ENCODE measurements around the gene KDR. TPM values are rescaled to one million over a fixed set of nuclear protein-coding genes. Genes with fewer than 3 reads are reported as not detected.

Gene KDR
- total RNA-seq, 1 donor from 2014 or later: 22.9 TPM

DNA sequence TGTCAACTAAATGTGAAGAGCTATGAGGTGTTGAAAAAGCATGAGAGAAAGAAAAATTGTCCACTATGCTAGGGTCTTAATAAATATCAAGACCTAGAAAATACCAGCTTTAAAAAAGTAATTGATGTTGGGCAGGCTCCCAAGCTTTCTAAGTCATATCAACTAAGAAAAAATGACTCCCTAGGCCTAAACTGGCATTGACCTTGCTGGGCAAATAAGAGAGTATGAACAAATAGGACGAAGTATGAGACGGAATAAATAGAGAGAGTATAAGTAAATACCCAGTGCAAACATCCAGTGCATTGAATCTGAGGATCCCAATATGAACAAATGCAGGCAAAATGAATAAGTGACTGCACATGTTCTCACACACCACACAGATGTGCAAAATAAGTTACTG lies 3.2 kb downstream of the KDR start:
- Histone ChIP-seq H3K27ac (no peak overlapping the region), H3K4me3 (no peak overlapping the region), H3K9me3 (no peaks in the 10 kb centered on the region), H3K4me1 (no peaks in the 10 kb centered on the region), H3K27me3 (no peaks in the 10 kb centered on the region), H3K36me3 (no peaks in the 10 kb centered on the region)
- TF ChIP-seq, protein P1, sequence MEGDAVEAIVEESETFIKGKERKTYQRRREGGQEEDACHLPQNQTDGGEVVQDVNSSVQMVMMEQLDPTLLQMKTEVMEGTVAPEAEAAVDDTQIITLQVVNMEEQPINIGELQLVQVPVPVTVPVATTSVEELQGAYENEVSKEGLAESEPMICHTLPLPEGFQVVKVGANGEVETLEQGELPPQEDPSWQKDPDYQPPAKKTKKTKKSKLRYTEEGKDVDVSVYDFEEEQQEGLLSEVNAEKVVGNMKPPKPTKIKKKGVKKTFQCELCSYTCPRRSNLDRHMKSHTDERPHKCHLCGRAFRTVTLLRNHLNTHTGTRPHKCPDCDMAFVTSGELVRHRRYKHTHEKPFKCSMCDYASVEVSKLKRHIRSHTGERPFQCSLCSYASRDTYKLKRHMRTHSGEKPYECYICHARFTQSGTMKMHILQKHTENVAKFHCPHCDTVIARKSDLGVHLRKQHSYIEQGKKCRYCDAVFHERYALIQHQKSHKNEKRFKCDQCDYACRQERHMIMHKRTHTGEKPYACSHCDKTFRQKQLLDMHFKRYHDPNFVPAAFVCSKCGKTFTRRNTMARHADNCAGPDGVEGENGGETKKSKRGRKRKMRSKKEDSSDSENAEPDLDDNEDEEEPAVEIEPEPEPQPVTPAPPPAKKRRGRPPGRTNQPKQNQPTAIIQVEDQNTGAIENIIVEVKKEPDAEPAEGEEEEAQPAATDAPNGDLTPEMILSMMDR (IDR thresholded peaks at IDR 0.05): no peak
- intact Hi-C loops (cut with DNase I): no loop called here
- no peak for DNase-seq (ENCODE audit: low spot score in 2 of 2)

DNA sequence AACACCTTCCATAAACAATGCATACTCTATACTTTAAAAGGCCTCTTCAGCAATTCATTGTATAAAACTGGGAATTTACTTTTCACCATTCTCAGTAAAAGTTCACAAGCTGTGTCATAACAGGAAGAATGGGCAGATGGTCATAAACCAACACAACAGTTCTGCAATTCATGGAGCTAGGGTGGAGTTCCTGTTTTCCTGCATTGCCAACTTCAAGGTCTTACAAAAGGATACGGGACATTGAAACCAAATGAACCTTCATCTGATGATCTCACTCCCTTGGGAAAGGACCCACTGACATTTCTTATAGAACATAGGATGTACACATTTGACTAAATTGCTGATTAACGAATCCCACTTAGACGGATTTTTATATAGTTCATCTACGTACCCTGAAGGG lies 4.1 kb downstream of the KDR start:
- no peaks in the 10 kb centered on the region for H3K27me3 ChIP-seq
- intact Hi-C loops (cut with DNase I): no loop called here
- no peak overlapping the region for H3K4me3 ChIP-seq
- H3K9me3 ChIP-seq: no peaks in the 10 kb centered on the region
- no peak overlapping the region for H3K27ac ChIP-seq
- DNase-seq (ENCODE audit: low spot score in 2 of 2): no peak
- TF ChIP-seq, protein P1 (IDR thresholded peaks at IDR 0.05): no peak
- no peaks in the 10 kb centered on the region for H3K4me1 ChIP-seq
- H3K36me3 ChIP-seq: no peaks in the 10 kb centered on the region

DNA sequence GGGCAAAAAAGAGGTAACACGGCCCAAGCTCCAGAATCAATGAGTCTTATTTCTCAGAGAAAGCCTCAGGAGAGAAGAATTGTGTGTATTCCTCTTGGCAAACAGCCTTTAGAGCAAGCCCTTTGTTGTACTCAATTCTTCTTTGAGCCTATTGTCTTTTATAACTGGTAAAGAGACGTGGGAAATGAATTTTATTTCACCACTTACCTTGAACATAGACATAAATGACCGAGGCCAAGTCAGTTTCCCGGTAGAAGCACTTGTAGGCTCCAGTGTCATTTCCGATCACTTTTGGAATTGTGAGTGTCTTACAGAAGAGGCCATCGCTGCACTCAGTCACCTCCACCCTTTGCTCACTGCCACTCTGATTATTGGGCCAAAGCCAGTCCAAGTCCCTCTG lies 7.0 kb downstream of the KDR start:
- Histone ChIP-seq H3K27ac (no peak overlapping the region), H3K4me3 (no peak overlapping the region)

DNA sequence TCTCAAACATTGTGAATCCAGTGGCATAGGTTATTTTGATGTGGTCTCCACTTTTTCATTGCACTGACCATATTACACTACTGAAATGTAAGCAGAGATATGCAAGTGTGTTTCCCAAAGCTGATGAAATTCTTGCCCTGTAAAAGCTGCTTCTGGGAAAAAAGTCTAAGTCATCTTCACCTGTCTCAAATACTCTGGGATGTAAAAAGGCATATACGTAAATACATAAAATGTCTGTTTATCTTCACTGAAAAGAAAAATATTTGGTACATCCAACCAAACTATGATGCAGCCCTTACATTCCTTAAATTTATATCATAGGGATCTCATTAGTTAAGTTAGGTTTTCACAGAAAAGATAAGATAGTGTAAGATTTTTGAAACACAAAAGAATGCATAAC lies 7.9 kb downstream of the KDR start:
- TF ChIP-seq, protein P1 (IDR thresholded peaks at IDR 0.05): no peak
- Histone ChIP-seq H3K4me3 (no peak overlapping the region), H3K27me3 (no peaks in the 10 kb centered on the region), H3K4me1 (no peaks in the 10 kb centered on the region), H3K9me3 (no peaks in the 10 kb centered on the region), H3K36me3 (no peaks in the 10 kb centered on the region), H3K27ac (no peak overlapping the region)
- no peak for DNase-seq (ENCODE audit: low spot score in 2 of 2)
- intact Hi-C loops (cut with DNase I): no loop called here

More for the DNA sequence above, 7.0 kb downstream of the KDR start:
- no peak for DNase-seq (ENCODE audit: low spot score in 2 of 2)
- intact Hi-C loops (cut with DNase I): no loop called here
- Histone ChIP-seq H3K27me3 (no peaks in the 10 kb centered on the region), H3K4me1 (no peaks in the 10 kb centered on the region), H3K9me3 (no peaks in the 10 kb centered on the region), H3K36me3 (no peaks in the 10 kb centered on the region)
- TF ChIP-seq, protein P1 (IDR thresholded peaks at IDR 0.05): no peak

DNA sequence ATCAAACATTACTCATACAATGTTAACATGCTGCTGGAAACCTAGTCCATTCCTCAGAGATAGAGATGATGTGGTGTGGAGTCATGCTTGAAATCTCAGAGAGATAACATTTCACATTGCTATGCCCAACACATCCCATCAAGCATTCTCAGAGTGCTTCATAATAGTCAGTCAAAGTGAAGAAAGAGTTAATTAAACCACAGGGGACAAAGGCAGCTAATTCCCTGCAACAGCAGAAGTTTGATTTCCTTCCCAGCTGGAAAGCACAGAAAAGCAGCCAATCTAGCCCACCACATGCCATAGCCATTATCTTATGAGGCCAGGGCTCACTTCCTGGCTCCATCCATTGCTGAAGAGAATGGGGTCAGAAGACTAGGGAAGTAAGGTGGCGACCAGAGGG lies 8.9 kb downstream of the KDR start:
- Histone ChIP-seq H3K27ac (no peak overlapping the region), H3K9me3 (no peaks in the 10 kb centered on the region), H3K36me3 (no peaks in the 10 kb centered on the region), H3K27me3 (no peaks in the 10 kb centered on the region), H3K4me3 (no peak overlapping the region), H3K4me1 (no peaks in the 10 kb centered on the region)
- DNase-seq (ENCODE audit: low spot score in 2 of 2): no peak
- TF ChIP-seq, protein P1 (IDR thresholded peaks at IDR 0.05): no peak
- intact Hi-C loops (cut with DNase I): no loop called here

DNA sequence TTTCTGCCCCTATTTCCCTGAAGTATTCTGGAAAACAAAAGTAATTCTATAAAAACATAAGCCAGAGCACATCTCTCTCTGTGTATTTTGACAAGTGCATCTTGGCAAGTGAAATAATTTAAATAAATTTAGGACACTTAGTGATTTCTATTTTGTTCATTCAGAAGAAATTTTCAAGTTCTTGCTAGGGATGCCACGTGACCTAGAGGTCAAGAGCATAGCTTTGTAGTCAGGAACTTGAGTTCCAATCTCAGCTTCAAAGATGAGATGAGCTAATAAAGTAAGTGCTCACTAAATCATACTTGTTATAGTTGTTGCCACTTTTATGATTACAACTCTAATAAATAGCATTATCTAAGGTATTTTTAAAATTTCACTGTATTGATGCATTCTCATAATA lies 13.8 kb downstream of the KDR start:
- TF ChIP-seq, protein P1 (IDR thresholded peaks at IDR 0.05): no peak
- no peak overlapping the region for H3K4me3 ChIP-seq
- no peaks in the 10 kb centered on the region for H3K9me3 ChIP-seq
- intact Hi-C loops (cut with DNase I): no loop called here
- no peak for DNase-seq (ENCODE audit: low spot score in 2 of 2)
- no peaks in the 10 kb centered on the region for H3K4me1 ChIP-seq
- H3K27ac ChIP-seq: no peak overlapping the region
- no peaks in the 10 kb centered on the region for H3K27me3 ChIP-seq
- H3K36me3 ChIP-seq: no peaks in the 10 kb centered on the region
